ENCODE results near the gene HS1BP3. TPM values are rescaled to one million over a fixed set of nuclear protein-coding genes. Genes with fewer than 3 reads are reported as not detected.

Gene HS1BP3
- total RNA-seq, 3 donors from 2014 or later (not counting 1 experiment from before 2014, with no cell fraction given): 17.4 to 25.7 (median 22.8) TPM

DNA sequence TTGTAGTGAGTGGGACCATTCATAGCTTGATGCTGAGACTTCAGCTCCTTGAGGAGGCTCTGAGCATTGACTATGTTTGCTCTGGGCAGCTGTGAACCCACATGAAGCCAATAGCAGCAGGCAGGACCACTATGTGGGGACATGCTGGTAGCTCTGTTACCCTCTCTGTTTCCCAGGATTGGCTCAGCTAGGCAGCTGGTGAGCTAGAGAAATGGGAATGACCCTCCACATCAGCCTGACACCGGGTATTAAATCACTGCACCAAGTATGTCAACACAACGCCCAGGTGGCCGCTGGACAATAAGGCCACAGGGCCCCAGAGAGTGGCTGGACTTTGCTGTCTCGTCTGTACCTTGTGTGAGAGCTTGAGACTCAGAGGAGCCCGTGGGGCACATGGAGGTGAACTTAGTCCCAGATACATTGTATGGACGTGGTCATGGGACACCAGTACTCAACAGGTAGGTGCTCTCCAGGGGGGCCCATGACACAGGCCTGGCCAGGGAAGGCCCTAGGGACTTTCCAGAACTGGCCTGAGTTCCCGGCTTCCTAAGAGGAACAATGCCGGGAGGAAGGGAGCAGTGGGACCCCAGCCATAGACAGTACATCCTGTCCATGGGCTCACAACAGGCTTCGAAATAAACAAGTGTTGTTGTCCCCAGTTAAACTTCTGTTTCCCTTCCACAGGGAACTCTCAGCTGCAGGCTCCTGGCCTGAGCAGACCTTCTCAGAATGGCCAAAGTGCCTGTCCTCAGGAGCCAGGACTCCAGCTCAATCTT is 35.2 kb downstream of the HS1BP3 start:
- intact Hi-C loops (cut with micrococcal nuclease): no loop called here
- Histone ChIP-seq H3K27me3 (ENCODE audit: control insufficient read depth, insufficient read depth, low read length) (no peaks in the 10 kb centered on the region), H3K9me3 (ENCODE audit: control insufficient read depth, insufficient read depth, low read length) (no peaks in the 10 kb centered on the region), H3K36me3 (ENCODE audit: control insufficient read depth, insufficient read depth, low read length) (peaks cover 14% of the 10 kb centered on the region), H3K4me3 (ENCODE audit: low read length) (no peak overlapping the region), H3K27ac (ENCODE audit: low read length) (no peak overlapping the region), H3K4me1 (ENCODE audit: control insufficient read depth, insufficient read depth, low read length) (peaks cover 15% of the 10 kb centered on the region)
- 88% methylated on average over 9 of the region's 9 CpGs for WGBS (ENCODE audit: insufficient coverage)
- no peaks in the 10 kb centered on the region for H3K9me3 Mint-ChIP-seq
- DNase-seq (no peak), ATAC-seq (no peak)
- peaks cover 6 to 7% of the 10 kb centered on the region in 2 donors for H3K4me1 Mint-ChIP-seq
- H3K27ac Mint-ChIP-seq: no peak overlapping the region
- no peak for TF ChIP-seq CTCF (IDR thresholded peaks at IDR 0.05)
- H3K36me3 Mint-ChIP-seq: peaks cover 5% of the 10 kb centered on the region
- H3K27me3 Mint-ChIP-seq (ENCODE audit: low read depth in 2 of 2): no peaks in the 10 kb centered on the region
- no peak overlapping the region for H3K4me3 Mint-ChIP-seq

DNA sequence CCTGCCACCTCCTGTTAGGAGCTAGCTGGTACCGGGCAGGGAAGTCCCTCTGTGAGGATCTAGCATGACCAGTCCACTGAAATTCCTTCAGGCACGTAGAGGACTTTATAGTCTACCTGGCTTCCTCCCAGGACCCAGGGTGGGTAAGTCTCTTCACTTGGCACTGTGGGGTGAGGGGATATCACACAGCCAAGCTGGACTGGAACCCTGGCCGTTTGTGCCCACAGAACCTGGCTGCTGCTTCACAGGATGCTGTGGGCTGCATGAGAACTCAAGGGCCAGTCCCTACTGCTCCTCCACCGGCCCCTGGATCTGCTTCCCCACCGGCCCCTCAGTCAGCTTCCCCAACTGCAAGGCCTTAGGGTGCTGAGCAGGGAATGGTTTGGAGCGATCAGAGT is 35.8 kb downstream of the HS1BP3 start:
- Mint-ChIP-seq H3K4me1 (peaks cover 6 to 7% of the 10 kb centered on the region in 2 donors), H3K4me3 (no peak overlapping the region), H3K36me3 (no peaks in the 10 kb centered on the region), H3K27me3 (ENCODE audit: low read depth in 2 of 2) (no peaks in the 10 kb centered on the region), H3K27ac (no peak overlapping the region), H3K9me3 (no peaks in the 10 kb centered on the region)
- Histone ChIP-seq H3K27ac (ENCODE audit: low read length) (no peak overlapping the region), H3K4me3 (ENCODE audit: low read length) (no peak overlapping the region), H3K9me3 (ENCODE audit: control insufficient read depth, insufficient read depth, low read length) (no peaks in the 10 kb centered on the region), H3K4me1 (ENCODE audit: control insufficient read depth, insufficient read depth, low read length) (peaks cover 15% of the 10 kb centered on the region), H3K36me3 (ENCODE audit: control insufficient read depth, insufficient read depth, low read length) (peaks cover 8% of the 10 kb centered on the region), H3K27me3 (ENCODE audit: control insufficient read depth, insufficient read depth, low read length) (no peaks in the 10 kb centered on the region)
- ATAC-seq (no peak), DNase-seq (no peak)
- intact Hi-C loops (cut with micrococcal nuclease): no loop called here
- 90% methylated on average over 6 of the region's 6 CpGs for WGBS (ENCODE audit: insufficient coverage)
- TF ChIP-seq CTCF (IDR thresholded peaks at IDR 0.05): no peak

DNA sequence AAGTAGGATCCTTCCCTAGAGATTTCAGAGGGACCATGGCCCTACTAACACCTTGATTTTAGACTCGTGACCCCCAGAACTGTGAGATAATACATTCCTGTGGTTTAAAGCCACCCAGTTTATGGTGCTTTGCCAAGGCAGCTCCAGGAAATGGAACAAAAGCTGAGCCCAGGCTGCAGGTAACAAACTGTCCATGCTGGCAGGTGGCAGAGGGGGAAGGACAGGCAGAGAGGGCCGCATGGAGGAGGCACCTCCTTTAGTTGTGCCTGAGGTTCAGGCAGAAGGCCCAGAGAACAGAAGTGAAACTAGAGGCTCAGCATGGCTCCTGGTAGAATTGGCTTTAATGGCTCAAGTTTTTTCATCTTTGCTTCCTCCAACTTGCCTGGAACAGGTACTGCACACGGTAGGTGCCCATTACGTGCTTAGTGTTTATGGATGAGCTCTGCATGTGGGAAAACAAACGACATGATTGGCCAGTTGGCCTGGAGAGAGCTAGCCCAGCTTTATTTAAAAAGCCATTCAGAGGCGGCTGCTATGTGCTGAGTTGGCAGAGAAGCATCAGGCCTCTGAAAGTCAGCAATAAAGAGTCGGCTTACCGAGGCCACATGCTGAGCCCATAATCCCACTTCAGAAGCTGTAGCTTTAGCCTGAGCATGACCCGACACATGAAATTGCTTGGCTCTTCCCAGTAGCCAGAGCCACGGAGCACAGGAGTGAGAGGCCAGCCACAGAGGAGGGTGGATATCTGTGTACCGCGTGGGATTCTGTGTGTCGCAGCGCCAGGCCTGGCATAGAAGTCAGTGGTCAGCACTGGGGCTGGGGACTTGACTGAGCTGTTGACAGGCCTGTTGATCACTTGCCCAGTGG is 36.5 kb downstream of the HS1BP3 start:
- no peaks in the 10 kb centered on the region for H3K27me3 ChIP-seq (ENCODE audit: control insufficient read depth, insufficient read depth, low read length)
- Mint-ChIP-seq H3K36me3 (no peaks in the 10 kb centered on the region), H3K4me3 (no peak overlapping the region), H3K27me3 (ENCODE audit: low read depth in 2 of 2) (no peaks in the 10 kb centered on the region), H3K27ac (no peak overlapping the region), H3K9me3 (no peaks in the 10 kb centered on the region), H3K4me1 (peaks cover 6 to 7% of the 10 kb centered on the region in 2 donors)
- H3K4me3 ChIP-seq (ENCODE audit: low read length): no peak overlapping the region
- ATAC-seq (no peak), DNase-seq (no peak)
- intact Hi-C loops (cut with micrococcal nuclease): no loop called here
- H3K27ac ChIP-seq (ENCODE audit: low read length): no peak overlapping the region
- TF ChIP-seq CTCF (IDR thresholded peaks at IDR 0.05): no peak
- peaks cover 15% of the 10 kb centered on the region for H3K4me1 ChIP-seq (ENCODE audit: control insufficient read depth, insufficient read depth, low read length)
- peaks cover 2% of the 10 kb centered on the region for H3K36me3 ChIP-seq (ENCODE audit: control insufficient read depth, insufficient read depth, low read length)
- 88% methylated on average over 14 of the region's 14 CpGs for WGBS (ENCODE audit: insufficient coverage)
- H3K9me3 ChIP-seq (ENCODE audit: control insufficient read depth, insufficient read depth, low read length): no peaks in the 10 kb centered on the region

Data from natural killer cell (primary cell).